ENCODE measurements around the gene FAM228B. TPM values are rescaled to one million over a fixed set of nuclear protein-coding genes. Genes with fewer than 3 reads are reported as not detected.
"Not testable (repeated sequence)": the region's sequence is repeated elsewhere in the genome, so short reads cannot be mapped to it uniquely, and the experiment has no call there.

The FAM228B gene
- total RNA-seq, 2 donors from 2014 or later: 13.7 to 14.4 TPM

DNA sequence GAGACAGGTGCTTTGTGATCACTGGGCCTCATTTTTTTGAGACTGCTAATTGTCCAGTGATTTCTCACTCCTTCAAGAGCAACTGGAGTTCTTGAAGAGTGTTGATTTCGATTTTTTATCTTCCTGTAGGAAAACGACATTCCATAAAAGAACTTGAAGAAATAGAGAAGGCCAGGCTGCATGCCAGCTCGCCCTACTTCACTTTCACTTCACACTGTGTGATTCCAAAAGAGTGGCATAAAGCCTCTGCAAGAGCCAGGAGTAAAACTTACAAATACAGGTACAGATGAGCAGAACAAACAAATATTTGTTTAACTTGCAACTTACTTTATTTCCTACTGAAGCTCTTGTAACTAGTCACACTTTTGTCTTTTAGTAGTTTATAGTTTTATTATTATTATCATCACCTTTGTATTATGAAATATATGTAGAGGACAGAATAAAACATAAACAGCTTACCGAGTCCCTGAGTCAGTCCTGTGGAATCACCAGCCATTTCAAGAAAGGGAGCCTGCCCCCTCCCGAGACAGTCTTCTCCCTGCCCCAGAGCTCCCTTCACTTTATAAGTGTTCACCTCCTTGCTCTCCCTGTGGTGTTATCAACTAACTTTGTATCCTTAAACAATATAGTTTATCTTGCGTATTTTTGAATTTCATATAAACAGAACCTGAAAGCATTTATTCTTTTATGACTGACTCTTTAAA, 60.2 kb downstream of the FAM228B start:
- Mint-ChIP-seq H3K36me3 (no peaks in the 10 kb centered on the region), H3K27ac (no peak overlapping the region), H3K27me3 (no peaks in the 10 kb centered on the region), H3K4me1 (ENCODE audit: low read depth in 2 of 2) (no peaks in the 10 kb centered on the region), H3K4me3 (no peak overlapping the region), H3K9me3 (no peaks in the 10 kb centered on the region)
- DNase-seq (ENCODE audit: low spot score): no peak
- no peak for ATAC-seq

DNA sequence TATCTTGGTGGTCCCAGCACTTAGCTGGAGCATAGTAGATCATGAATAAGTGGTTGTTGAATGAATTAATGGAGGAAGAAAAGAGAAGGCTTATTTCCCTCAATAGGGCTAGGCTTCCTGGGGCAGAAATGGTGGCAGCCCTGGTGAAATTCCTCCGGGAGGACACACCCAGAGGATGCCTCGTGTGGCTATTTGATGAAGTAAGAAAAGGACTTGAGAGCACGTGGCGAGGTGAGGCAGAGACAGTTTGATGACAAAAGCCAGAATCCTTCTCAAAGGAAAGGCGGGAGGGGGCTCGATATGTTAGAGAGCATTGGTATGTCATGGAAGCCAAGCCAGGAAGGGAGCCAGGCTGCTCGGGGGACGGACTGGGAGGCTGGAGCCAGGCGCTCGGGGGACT, 66.3 kb downstream of the FAM228B start:
- H3K4me3 Mint-ChIP-seq: no peak overlapping the region
- H3K4me1 Mint-ChIP-seq (ENCODE audit: low read depth in 2 of 2): no peaks in the 10 kb centered on the region
- DNase-seq (ENCODE audit: low spot score): no peak
- H3K36me3 Mint-ChIP-seq: no peaks in the 10 kb centered on the region
- no peak overlapping the region for H3K27ac Mint-ChIP-seq
- ATAC-seq: no peak
- H3K9me3 Mint-ChIP-seq: no peaks in the 10 kb centered on the region
- peaks cover 0 to 6% of the 10 kb centered on the region in 2 donors for H3K27me3 Mint-ChIP-seq

DNA sequence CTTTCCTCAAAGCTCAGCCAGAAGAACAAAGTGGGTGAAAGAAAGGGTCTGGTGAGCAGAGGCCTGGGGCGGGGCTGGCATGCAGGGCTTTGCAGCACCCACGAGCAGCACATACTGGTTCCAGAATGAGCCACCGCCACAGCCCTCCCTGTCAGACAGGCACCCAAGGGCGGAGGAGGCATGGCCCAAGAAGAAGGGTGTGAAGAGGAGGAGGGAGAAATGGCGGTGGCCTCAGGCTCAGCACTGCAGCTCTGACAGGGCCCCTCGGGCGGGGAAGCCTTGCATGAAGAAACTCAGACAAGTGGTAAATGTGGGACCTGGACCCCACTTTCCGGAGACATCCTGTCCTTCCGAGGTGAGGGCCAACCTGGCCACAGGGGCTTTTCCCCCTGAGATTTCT, 67.2 kb downstream of the FAM228B start:
- Mint-ChIP-seq H3K27me3 (peaks cover 0 to 6% of the 10 kb centered on the region in 2 donors), H3K36me3 (no peaks in the 10 kb centered on the region), H3K27ac (no peak overlapping the region), H3K4me1 (ENCODE audit: low read depth in 2 of 2) (no peaks in the 10 kb centered on the region), H3K4me3 (no peak overlapping the region), H3K9me3 (no peaks in the 10 kb centered on the region)
- DNase-seq (ENCODE audit: low spot score) (no peak), ATAC-seq (no peak)

DNA sequence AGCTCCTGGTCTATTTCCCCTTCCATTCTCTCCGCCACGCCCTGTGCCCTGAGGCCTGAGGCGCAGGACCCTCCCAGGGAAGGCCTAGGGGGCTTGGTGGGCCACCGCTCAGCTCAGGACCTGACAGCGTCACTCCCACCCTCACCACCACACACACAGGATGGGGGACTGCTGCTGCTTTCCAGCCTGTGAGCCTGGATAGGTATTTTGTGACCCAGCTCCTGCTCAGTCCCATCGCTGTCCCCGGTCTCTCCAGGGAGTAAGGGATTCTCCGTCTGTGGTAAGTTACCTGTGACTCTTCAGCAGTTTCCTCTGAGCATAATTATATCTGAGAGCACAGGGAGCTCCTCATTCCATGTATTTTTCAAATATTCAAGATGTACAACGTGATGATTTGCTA, 67.9 kb downstream of the FAM228B start:
- DNase-seq (ENCODE audit: low spot score): no peak
- no peaks in the 10 kb centered on the region for H3K9me3 Mint-ChIP-seq
- no peak for ATAC-seq
- no peaks in the 10 kb centered on the region for H3K36me3 Mint-ChIP-seq
- no peak overlapping the region for H3K4me3 Mint-ChIP-seq
- peaks cover 0 to 6% of the 10 kb centered on the region in 2 donors for H3K27me3 Mint-ChIP-seq
- no peak overlapping the region for H3K27ac Mint-ChIP-seq
- H3K4me1 Mint-ChIP-seq (ENCODE audit: low read depth in 2 of 2): no peaks in the 10 kb centered on the region

DNA sequence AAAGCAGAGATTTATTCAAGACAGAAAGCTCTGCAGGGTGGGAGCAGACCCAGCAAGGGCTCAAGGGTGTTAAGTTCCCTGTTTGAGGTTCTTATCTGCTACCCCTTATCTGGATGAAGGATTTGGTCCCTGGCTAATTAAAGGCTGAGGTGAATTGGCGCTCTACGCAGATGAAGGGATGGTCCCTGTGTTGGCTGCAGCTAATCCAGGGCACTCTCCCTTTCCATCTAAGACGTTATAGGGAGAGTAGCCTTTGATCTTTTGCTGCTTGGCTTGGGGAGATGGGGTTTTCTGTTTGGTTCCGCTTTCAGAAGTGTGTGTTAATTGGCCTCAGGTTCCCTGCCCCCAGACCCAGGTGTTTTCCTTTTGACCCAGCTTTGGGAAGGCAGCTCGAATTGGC, 68.6 kb downstream of the FAM228B start:
- no peak for ATAC-seq
- Mint-ChIP-seq H3K36me3 (peaks cover 6% of the 10 kb centered on the region), H3K4me3 (no peak overlapping the region), H3K27me3 (peaks cover 0 to 6% of the 10 kb centered on the region in 2 donors), H3K4me1 (ENCODE audit: low read depth in 2 of 2) (no peaks in the 10 kb centered on the region), H3K9me3 (peaks cover 6% of the 10 kb centered on the region), H3K27ac (no peak overlapping the region)
- DNase-seq (ENCODE audit: low spot score): no peak

DNA sequence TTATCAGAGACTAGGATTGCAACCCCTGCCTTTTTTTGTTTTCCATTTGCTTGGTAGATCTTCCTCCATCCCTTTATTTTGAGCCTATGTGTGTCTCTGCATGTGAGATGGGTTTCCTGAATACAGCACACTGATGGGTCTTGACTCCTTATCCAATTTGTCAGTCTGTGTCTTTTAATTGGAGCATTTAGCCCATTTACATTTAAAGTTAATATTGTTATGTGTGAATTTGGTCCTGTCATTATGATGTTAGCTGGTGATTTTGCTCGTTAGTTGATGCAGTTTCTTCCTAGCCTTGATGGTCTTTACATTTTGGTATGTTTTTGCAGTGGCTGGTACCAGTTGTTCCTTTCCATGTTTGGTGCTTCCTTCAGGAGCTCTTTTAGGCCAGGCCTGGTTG, 73.9 kb downstream of the FAM228B start:
- not testable (repeated sequence) for ATAC-seq; H3K27me3 Mint-ChIP-seq; H3K36me3 Mint-ChIP-seq; H3K27ac Mint-ChIP-seq; DNase-seq (ENCODE audit: low spot score); H3K4me3 Mint-ChIP-seq; H3K4me1 Mint-ChIP-seq (ENCODE audit: low read depth in 2 of 2); H3K9me3 Mint-ChIP-seq

DNA sequence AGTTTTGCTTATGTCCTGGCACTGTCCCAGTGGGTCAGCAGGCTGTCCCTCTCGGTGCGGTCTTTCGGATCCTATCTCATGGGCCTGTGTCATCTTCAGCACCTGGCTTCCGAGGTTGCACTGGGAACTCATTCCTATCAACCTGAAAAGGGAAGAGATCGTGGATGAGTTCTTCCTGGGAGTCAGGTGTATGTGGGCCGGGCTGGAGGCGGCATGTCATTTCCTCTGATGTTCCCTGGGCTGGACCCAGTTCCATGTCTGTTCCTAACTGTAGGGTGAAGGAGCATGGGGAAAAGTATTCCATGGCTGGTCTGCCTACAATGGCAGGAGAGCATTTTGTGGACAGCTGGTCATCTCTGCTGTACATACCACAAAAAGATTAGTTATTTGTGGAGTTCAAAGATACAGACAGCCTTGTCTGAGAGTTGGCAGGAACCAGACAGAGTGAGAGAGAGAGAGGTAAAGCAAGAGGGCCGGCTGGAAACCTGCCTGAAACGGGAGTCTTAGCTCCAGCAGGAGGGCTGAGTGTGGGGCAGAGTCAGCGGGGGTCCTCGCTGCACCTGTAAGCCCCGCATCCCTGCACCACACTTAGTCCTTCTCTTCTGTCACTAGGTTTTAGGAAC, 76.8 kb downstream of the FAM228B start:
- peaks cover 7% of the 10 kb centered on the region for H3K9me3 Mint-ChIP-seq
- DNase-seq (ENCODE audit: low spot score): no peak
- peaks cover 9% of the 10 kb centered on the region for H3K36me3 Mint-ChIP-seq
- H3K27ac Mint-ChIP-seq: no peak overlapping the region
- no peaks in the 10 kb centered on the region for H3K4me1 Mint-ChIP-seq (ENCODE audit: low read depth in 2 of 2)
- ATAC-seq: no peak
- no peak overlapping the region for H3K4me3 Mint-ChIP-seq
- no peaks in the 10 kb centered on the region for H3K27me3 Mint-ChIP-seq

DNA sequence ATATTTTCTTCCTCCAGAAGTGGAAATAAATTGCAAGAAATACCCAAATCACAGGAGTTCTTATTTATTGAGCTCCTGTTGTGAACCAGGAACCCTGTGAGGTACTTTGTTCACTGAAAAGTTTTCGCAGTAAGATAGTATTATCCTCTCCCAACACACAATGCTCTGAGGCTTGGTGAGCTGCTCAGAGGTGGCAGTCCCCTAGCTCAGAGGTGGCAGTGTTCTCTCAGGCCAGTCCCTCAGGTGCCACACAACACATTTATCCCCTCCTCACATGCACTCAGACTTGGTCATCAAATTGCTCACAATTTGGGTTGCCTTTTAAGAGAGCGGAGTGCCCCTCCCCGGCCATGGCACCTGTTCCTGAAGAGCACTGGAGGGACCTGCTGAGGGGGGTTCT, 77.5 kb downstream of the FAM228B start:
- peaks cover 10% of the 10 kb centered on the region for H3K36me3 Mint-ChIP-seq
- ATAC-seq (no peak), DNase-seq (ENCODE audit: low spot score) (no peak)
- no peaks in the 10 kb centered on the region for H3K27me3 Mint-ChIP-seq
- peaks cover 7% of the 10 kb centered on the region for H3K9me3 Mint-ChIP-seq
- H3K27ac Mint-ChIP-seq: no peak overlapping the region
- H3K4me3 Mint-ChIP-seq: no peak overlapping the region
- no peaks in the 10 kb centered on the region for H3K4me1 Mint-ChIP-seq (ENCODE audit: low read depth in 2 of 2)

DNA sequence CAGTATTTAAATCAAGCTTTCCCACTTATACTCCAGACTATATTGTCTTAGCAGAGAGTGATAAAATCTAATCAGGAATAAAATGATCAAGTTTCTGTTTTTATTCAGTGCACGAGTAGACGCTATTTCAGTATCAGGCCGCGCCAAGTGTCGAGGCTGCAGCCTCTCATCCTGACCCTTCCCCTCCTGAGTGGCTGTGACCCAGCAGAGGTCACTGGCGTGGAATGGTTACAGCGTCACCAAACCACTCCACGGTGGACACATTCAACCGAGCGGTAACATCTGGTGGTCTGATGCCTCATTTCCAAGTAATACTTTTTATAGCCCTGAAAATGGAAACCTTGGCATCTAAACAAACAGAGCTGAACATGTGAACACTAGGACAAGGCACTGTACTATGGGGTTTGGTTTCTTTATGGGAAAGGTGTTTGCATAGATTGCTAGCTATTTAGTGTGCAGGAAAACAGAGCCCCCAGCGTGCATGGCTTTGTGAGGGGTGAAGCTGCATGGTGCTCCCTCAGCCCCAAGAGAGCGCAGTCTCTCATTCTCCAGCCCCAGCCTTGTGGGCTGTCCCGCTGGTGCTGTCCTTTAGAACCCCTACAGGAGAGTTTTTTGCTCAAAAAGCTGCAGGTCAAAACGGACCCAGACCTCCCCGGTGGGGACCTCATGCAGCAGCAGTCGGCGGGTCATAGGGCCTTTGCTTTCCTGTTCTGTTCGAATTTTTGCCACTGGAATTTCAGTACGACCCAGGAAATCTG, 79.9 kb downstream of the FAM228B start:
- Mint-ChIP-seq H3K9me3 (no peaks in the 10 kb centered on the region), H3K27me3 (no peaks in the 10 kb centered on the region), H3K4me1 (ENCODE audit: low read depth in 2 of 2) (no peaks in the 10 kb centered on the region), H3K27ac (no peak overlapping the region), H3K36me3 (peaks cover 5% of the 10 kb centered on the region), H3K4me3 (no peak overlapping the region)
- DNase-seq (ENCODE audit: low spot score) (no peak), ATAC-seq (no peak)

DNA sequence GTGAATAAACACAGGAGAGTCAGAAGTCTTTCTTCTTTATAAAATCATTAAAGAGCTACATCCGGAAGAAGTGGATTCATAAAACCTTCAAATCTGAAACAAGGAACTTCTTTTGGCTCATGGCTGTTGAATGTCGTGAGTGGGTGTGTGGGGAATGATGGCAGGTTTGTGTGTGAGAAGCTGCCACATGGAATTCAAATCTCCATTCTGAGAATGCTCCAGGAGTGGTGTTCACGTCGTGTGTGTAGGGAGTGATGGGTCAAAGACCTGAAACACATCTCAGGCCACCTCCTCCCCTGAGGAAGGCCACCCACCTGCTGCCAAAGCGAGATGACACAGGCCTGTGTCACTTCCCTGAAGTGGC, 80.5 kb downstream of the FAM228B start:
- Mint-ChIP-seq H3K36me3 (peaks cover 9% of the 10 kb centered on the region), H3K27ac (no peak overlapping the region), H3K4me3 (no peak overlapping the region), H3K4me1 (ENCODE audit: low read depth in 2 of 2) (no peaks in the 10 kb centered on the region), H3K9me3 (no peaks in the 10 kb centered on the region), H3K27me3 (no peaks in the 10 kb centered on the region)
- ATAC-seq (no peak), DNase-seq (ENCODE audit: low spot score) (no peak)

DNA sequence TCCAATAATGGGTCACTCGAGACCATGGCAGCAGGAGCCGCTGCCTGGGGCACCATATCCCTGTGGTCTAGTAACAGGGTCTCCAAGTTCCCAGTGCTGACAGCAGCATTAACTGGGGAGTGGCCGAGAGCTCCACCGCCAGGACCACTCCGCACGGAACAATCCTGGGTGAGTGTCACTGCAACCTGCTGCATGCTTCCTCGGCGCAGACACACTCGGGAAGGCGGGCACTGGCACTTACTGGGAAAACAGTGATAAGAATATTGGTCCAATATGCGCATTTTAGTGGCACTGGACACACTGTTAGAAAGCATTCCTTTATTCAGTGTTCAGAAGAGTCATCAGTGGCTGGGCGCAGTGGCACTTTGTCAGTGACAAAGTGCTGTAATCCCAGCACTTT, 81.2 kb downstream of the FAM228B start:
- peaks cover 14% of the 10 kb centered on the region for H3K36me3 Mint-ChIP-seq
- H3K4me3 Mint-ChIP-seq: no peak overlapping the region

DNA sequence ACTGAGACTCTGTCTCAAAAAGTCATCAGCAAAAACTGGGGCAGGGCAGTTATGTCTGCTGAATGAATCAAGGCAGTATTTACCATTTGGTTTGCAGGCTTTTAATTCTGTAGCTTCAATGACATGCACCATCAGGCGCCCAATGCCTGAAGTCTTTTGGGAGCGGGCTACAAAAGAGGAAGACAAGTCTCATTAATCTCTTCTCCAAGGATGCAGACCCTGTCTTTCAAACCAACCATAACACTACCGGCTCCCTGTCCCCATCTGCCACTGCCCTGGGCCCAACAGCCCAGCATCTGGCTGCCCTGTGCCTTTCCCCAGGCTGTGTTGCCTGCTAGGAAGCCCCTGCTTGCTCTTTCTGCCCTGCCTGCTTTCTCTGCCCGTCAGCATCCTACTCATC, 81.9 kb downstream of the FAM228B start:
- no peaks in the 10 kb centered on the region for H3K4me1 Mint-ChIP-seq (ENCODE audit: low read depth in 2 of 2)
- no peaks in the 10 kb centered on the region for H3K9me3 Mint-ChIP-seq
- ATAC-seq (no peak), DNase-seq (ENCODE audit: low spot score) (no peak)
- H3K4me3 Mint-ChIP-seq: no peak overlapping the region
- H3K27me3 Mint-ChIP-seq: no peaks in the 10 kb centered on the region
- H3K27ac Mint-ChIP-seq: no peak overlapping the region
- H3K36me3 Mint-ChIP-seq: peaks cover 14% of the 10 kb centered on the region

More for the DNA sequence above, 81.2 kb downstream of the FAM228B start:
- Mint-ChIP-seq H3K4me1 (ENCODE audit: low read depth in 2 of 2) (no peaks in the 10 kb centered on the region), H3K27me3 (no peaks in the 10 kb centered on the region), H3K27ac (no peak overlapping the region), H3K9me3 (no peaks in the 10 kb centered on the region)
- DNase-seq (ENCODE audit: low spot score) (no peak), ATAC-seq (no peak)

DNA sequence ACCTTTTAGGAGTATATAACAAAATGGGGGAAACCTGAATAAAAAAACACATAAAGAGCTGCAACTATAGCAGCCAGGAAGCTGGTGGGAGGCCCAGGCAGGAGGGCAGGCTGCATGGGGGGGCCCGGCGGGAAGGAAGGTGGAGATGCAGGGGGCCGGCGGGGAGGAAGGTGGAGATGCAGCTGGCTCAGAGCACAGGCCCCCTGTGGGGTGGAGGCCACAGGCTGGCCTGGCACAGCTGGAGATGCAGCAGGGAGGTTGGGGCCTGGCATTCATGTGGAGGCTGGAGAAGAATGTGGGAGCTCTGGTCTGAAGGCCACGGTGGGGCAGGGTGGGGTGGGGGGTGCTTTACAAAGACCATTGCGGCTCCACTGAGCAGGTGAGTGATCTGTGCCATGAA, 83.0 kb downstream of the FAM228B start:
- no peaks in the 10 kb centered on the region for H3K4me1 Mint-ChIP-seq (ENCODE audit: low read depth in 2 of 2)
- H3K27ac Mint-ChIP-seq: peak overlapping the region in 1 of 2 donors; percentile 32
- ATAC-seq: no peak
- DNase-seq (ENCODE audit: low spot score): no peak
- no peaks in the 10 kb centered on the region for H3K9me3 Mint-ChIP-seq
- H3K27me3 Mint-ChIP-seq: no peaks in the 10 kb centered on the region
- H3K4me3 Mint-ChIP-seq: no peak overlapping the region
- H3K36me3 Mint-ChIP-seq: peaks cover 18% of the 10 kb centered on the region

DNA sequence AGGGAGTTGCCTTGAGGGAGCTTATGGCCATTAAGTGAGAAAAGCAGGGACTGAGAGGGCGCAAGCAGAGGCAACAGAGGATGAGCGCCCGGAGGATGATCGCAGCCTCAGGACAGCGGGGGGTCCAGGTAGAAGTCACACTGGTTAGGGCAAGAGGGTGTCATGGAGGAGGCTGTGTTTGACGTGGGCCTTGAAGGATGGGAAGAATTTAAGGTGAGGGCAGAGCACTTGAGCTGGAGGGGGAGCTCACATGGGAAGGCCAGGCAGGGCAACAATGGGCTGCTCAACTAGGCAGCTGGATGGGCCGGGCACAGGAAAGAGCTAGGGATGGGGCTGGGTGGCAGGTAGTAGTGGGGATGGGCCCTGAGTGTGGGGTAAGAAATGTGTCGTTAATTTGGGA, 83.4 kb downstream of the FAM228B start:
- H3K9me3 Mint-ChIP-seq: no peaks in the 10 kb centered on the region

More for the DNA sequence above, 83.4 kb downstream of the FAM228B start:
- ATAC-seq: no peak
- Mint-ChIP-seq H3K4me3 (no peak overlapping the region), H3K4me1 (ENCODE audit: low read depth in 2 of 2) (no peaks in the 10 kb centered on the region), H3K36me3 (peaks cover 19% of the 10 kb centered on the region), H3K27me3 (no peaks in the 10 kb centered on the region), H3K27ac (peak overlapping the region in 1 of 2 donors; percentile 32)
- no peak for DNase-seq (ENCODE audit: low spot score)
